ENCODE results near the gene OSGIN1.

OSGIN1 gene

GRCh38 chr16:83960521-83961249 is 7.6 kb downstream of the OSGIN1 start (continued):
- no peak for TF ChIP-seq ZBTB10 (tag by site-specific recombination; IDR thresholded peaks at IDR 0.05)

GRCh38 chr16:83961591-83961990 is 8.6 kb downstream of the OSGIN1 start:
- ChIA-PET CTCF (interaction anchor here (1.3 kb wide), 1 partner anchor 104 kb away, joined by 3 read pairs; no protein-coding TSS in a partner anchor), POLR2A (no interaction called here)
- Histone ChIP-seq H3K36me3 (ENCODE audit: control insufficient read depth in 2 of 2, insufficient read depth in 1 of 2, low read length in 2 of 2) (no peaks in the 10 kb centered on the region), H3K27ac (ENCODE audit: extremely low read depth, low read depth, low read length) (no peak overlapping the region), H3K4me1 (ENCODE audit: control insufficient read depth, insufficient read depth, low read length) (no peaks in the 10 kb centered on the region), H3K4me3 (ENCODE audit: low read depth, low read length) (no peak overlapping the region), H3K9me3 (ENCODE audit: control insufficient read depth, insufficient read depth, low read depth, low read length) (no peaks in the 10 kb centered on the region)
- TF ChIP-seq ZSCAN5A (tag by site-specific recombination; IDR thresholded peaks at IDR 0.05) (no peak), ZNF221 (tag by site-specific recombination; IDR thresholded peaks at IDR 0.05; ENCODE audit: borderline replicate concordance) (no peak), ZBTB1 (tag by site-specific recombination; IDR thresholded peaks at IDR 0.05) (no peak), SP7 (tag by site-specific recombination; IDR thresholded peaks at IDR 0.05) (no peak), ZNF768 (tag by site-specific recombination; IDR thresholded peaks at IDR 0.05) (no peak), ZNF391 (tag by site-specific recombination; IDR thresholded peaks at IDR 0.05; ENCODE audit: borderline replicate concordance, low read depth) (no peak), TCF7L2 (IDR thresholded peaks at IDR 0.05; ENCODE audit: borderline replicate concordance, low read depth, low read length) (no peak), ZNF544 (tag by site-specific recombination; IDR thresholded peaks at IDR 0.05) (no peak), ZNF580 (tag by site-specific recombination; IDR thresholded peaks at IDR 0.05) (no peak), ZNF121 (tag by site-specific recombination; IDR thresholded peaks at IDR 0.05) (no peak), ZNF600 (tag by site-specific recombination; IDR thresholded peaks at IDR 0.05) (no peak), ZNF341 (tag by site-specific recombination; IDR thresholded peaks at IDR 0.05; ENCODE audit: low read depth) (no peak), ZNF549 (tag by site-specific recombination; IDR thresholded peaks at IDR 0.05) (no peak), ZNF707 (tag by site-specific recombination; IDR thresholded peaks at IDR 0.05) (no peak), ZBTB26 (tag by site-specific recombination; optimal IDR thresholded peaks at IDR 0.05) (no peak), ZNF23 (tag by site-specific recombination; IDR thresholded peaks at IDR 0.05; ENCODE audit: borderline replicate concordance) (no peak)
